ENCODE data around the gene INPP5E. TPM values are rescaled to one million over a fixed set of nuclear protein-coding genes. Genes with fewer than 3 reads are reported as not detected.

The INPP5E gene
- total RNA-seq, 4 donors from 2014 or later: 6.7 to 19.8 (median 19.2) TPM

GRCh38 chr9:136437839-136438547 lies 1.7 kb downstream of the INPP5E start:
- H3K4me1 ChIP-seq: peaks cover 0 to 33% (median 17%) of the 10 kb centered on the region in 4 donors
- TF ChIP-seq CTCF (IDR thresholded peaks at IDR 0.05): no peak
- no peak for TF ChIP-seq POLR2A (IDR thresholded peaks at IDR 0.05)
- no peaks in the 10 kb centered on the region for H3K9me3 ChIP-seq
- peaks cover 0 to 40% (median 0%) of the 10 kb centered on the region in 3 donors for H3K36me3 ChIP-seq
- peak overlapping the region; percentile 94 to 99 (median 96) for H3K4me3 ChIP-seq
- DNase-seq: no peak
- no peaks in the 10 kb centered on the region for H3K27me3 ChIP-seq
- peak overlapping the region in 1 of 4 donors; percentile 87 for H3K27ac ChIP-seq

DNA sequence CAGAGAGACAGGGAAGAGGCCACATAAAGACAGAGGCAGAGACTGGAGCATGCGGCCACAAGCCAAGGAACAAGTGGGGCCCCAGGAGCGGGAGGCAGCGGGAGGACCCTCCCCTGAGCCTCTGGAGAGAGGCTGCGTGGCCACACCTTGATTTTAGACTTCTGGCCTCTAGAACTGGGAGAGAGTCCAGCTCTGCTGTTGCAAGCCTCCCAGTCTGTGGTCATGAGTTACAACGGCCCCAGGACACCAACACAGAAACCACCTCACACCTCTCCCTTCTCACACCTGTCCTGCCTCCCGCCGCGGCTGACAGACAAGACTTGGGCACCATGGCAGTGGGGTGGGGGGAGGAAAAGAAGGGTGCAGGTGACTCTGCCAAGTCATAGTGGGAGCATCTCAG lies 2.2 kb downstream of the INPP5E start:
- Histone ChIP-seq H3K36me3 (peaks cover 0 to 39% (median 0%) of the 10 kb centered on the region in 3 donors), H3K9me3 (no peaks in the 10 kb centered on the region), H3K27me3 (no peaks in the 10 kb centered on the region), H3K27ac (no peak overlapping the region), H3K4me1 (peaks cover 0 to 33% (median 17%) of the 10 kb centered on the region in 4 donors), H3K4me3 (peak overlapping the region in 1 of 4 donors; percentile 94)
- TF ChIP-seq CTCF (IDR thresholded peaks at IDR 0.05): no peak
- TF ChIP-seq POLR2A (IDR thresholded peaks at IDR 0.05): no peak
- no peak for DNase-seq

GRCh38 chr9:136436055-136436634 lies 3.5 kb downstream of the INPP5E start:
- peaks cover 0 to 34% (median 0%) of the 10 kb centered on the region in 3 donors for H3K36me3 ChIP-seq

GRCh38 chr9:136434580-136435169 lies 5.0 kb downstream of the INPP5E start:
- no peak for DNase-seq
- Histone ChIP-seq H3K27ac (no peak overlapping the region), H3K4me3 (no peak overlapping the region), H3K36me3 (peaks cover 0 to 39% (median 0%) of the 10 kb centered on the region in 3 donors), H3K27me3 (no peaks in the 10 kb centered on the region), H3K9me3 (no peaks in the 10 kb centered on the region), H3K4me1 (peaks cover 0 to 27% (median 15%) of the 10 kb centered on the region in 4 donors)
- TF ChIP-seq CTCF (IDR thresholded peaks at IDR 0.05) (no peak), POLR2A (IDR thresholded peaks at IDR 0.05) (no peak)

More at GRCh38 chr9:136436055-136436634, 3.5 kb downstream of the INPP5E start:
- no peak overlapping the region for H3K4me3 ChIP-seq
- H3K27ac ChIP-seq: no peak overlapping the region
- H3K9me3 ChIP-seq: no peaks in the 10 kb centered on the region
- peaks cover 0 to 33% (median 17%) of the 10 kb centered on the region in 4 donors for H3K4me1 ChIP-seq
- no peak for DNase-seq
- no peaks in the 10 kb centered on the region for H3K27me3 ChIP-seq
- no peak for TF ChIP-seq CTCF (IDR thresholded peaks at IDR 0.05)

DNA sequence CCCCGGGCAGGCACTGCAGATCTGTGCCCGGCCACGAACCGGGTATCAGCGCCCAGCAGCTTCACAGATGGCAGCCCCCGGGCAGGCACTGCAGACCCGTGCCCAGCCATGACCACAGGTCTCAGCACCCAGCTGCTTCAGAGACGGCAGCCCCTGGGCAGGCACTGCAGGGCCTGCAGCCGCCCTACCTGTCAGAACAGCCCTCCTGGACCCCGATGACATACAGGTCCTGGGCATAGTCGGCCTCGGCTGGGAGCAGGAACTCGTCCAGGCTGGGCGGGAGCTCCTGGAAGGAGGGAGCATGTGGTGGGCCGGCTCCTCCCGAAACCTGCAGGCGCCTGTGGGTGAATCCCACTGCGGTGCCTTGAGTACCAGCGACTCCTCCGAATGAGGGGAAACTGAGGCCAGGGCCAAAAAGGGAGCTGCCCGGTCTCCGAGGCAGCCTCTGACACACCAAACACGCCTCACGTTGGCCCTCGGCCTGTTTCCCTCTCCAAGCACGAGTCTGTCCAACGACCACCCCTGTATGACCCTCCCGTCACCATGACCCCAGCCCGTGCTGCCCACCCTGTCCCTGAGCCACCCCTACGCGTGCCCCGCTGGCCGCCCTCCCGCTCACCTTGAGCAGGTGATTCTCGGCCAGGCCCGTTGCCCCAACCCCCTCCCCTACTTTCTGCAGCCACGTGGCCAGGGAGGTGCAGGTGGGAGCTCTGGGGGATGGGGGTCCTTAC lies 5.6 kb downstream of the INPP5E start:
- Histone ChIP-seq H3K27ac (no peak overlapping the region), H3K4me1 (peaks cover 0 to 27% (median 15%) of the 10 kb centered on the region in 4 donors), H3K27me3 (no peaks in the 10 kb centered on the region), H3K36me3 (peaks cover 0 to 46% (median 0%) of the 10 kb centered on the region in 3 donors), H3K4me3 (no peak overlapping the region), H3K9me3 (no peaks in the 10 kb centered on the region)
- no peak for DNase-seq
- no peak for TF ChIP-seq CTCF (IDR thresholded peaks at IDR 0.05)
- TF ChIP-seq POLR2A (IDR thresholded peaks at IDR 0.05): no peak
